Kidney capillary endothelial cell (primary cell): Measurements from ENCODE around the gene UGT1A4.
"Not testable (repeated sequence)": the region's sequence is repeated elsewhere in the genome, so short reads cannot be mapped to it uniquely, and the experiment has no call there.

Source experiments
- DNase-seq: peaks from one replicate; pipeline ENCODE4 v3.0.0-alpha.2; 2018; ENCODE audit warnings: low spot score

UGT1A4 gene

DNA sequence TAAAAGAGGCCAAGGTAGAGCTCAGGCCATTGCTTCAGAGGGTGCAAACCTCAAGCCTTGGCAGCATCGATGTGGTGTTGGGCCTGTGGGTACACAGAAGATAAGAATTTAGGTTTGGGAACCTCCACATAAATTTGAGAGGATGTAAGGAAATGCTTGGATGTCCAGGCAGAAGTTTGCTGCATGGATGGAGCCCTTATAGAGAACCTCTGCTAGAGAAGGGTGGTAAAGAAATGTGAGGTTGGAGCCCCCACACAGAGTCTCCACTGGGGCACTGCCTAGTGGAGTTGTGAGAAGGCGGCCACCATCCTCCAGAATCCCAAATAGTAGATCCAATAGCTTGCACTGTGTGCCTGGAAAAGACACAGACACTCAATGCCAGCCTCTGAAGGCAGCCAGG, 32.2 kb downstream of the UGT1A4 start:
- not testable (repeated sequence) for DNase-seq

- not testable (repeated sequence) for DNase-seq
These were observed 32.9 kb downstream of the UGT1A4 start for GRCh38 chr2:233751212-233752009.

- DNase-seq, result no peak
These were observed 36.5 kb downstream of the UGT1A4 start for GRCh38 chr2:233754872-233755611.

- no peak for DNase-seq
These were observed 38.0 kb downstream of the UGT1A4 start for GRCh38 chr2:233756429-233757081.

DNA sequence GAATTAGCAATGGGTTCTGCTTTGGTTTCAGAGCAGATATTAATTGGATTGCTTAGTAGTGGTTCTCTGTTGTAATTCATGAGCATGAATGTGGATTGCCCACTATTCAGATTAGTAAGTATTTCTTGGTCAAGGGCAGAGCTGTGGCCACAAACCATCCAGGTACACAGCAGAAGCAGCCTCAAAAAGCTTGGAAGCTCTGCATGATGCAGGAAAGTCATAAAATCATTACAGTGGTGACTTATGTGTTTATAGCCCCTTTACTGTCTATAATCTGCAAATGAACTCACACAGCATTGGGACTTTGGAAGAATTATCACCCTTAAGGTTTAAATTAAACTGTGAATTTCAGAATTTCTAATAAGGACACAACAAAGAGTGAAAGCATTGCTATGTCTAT, 39.6 kb downstream of the UGT1A4 start:
- DNase-seq, result no peak

GRCh38 chr2:233758849-233759248, 40.3 kb downstream of the UGT1A4 start:
- no peak for DNase-seq

DNA sequence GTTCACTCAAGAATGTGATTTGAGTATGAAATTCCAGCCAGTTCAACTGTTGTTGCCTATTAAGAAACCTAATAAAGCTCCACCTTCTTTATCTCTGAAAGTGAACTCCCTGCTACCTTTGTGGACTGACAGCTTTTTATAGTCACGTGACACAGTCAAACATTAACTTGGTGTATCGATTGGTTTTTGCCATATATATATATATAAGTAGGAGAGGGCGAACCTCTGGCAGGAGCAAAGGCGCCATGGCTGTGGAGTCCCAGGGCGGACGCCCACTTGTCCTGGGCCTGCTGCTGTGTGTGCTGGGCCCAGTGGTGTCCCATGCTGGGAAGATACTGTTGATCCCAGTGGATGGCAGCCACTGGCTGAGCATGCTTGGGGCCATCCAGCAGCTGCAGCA, 41.5 kb downstream of the UGT1A4 start, which contains the start of gene UGT1A1:
Gene UGT1A1 (plus strand): TSS at position 228 of the 400 bp plus-strand sequence. CDS start 18 bp downstream, at position 246.
- no peak for DNase-seq

GRCh38 chr2:233761040-233761769, 42.7 kb downstream of the UGT1A4 start:
- no peak for DNase-seq

- DNase-seq, result no peak
These were observed 45.7 kb downstream of the UGT1A4 start for GRCh38 chr2:233764264-233764663.

DNA sequence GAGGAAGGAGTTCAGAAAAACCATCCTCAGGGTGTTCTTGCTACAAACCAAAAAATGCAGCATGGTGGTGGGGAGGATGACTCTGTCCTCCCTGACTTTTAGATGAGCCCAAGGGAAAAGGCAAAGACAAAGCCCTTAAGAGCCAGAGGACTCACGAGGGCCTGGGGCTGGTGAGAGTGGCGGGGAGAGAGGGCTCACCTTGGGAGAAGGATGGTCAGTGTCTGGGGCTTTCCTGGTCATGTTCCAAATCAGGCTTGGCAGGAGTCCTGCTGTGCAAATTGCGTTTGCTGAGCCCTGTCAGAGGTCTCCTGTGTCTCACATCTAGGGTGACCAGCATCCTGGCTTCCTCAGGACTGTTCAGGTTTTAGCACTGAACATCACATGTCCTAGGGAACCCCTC, 46.2 kb downstream of the UGT1A4 start:
- DNase-seq, result no peak

DNA sequence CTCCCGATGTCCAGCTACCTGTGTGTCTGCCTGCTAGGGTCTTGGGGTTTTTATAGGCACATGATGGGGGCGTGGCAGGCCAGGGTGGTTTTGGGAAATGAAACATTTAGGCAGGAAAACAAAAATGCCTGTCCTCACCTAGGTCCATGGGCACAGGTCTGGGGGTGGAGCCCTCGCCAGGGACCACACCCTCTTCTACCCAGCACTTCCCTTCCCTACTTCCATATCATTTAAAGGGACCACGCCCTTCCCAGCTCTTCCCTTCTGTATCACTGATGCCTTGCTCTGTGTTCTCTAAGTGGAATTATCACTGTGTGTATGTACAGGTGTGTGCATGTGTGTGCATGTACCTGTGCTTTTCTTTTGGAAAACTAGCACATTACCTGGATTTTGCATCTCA, 47.9 kb downstream of the UGT1A4 start:
- no peak for DNase-seq

DNA sequence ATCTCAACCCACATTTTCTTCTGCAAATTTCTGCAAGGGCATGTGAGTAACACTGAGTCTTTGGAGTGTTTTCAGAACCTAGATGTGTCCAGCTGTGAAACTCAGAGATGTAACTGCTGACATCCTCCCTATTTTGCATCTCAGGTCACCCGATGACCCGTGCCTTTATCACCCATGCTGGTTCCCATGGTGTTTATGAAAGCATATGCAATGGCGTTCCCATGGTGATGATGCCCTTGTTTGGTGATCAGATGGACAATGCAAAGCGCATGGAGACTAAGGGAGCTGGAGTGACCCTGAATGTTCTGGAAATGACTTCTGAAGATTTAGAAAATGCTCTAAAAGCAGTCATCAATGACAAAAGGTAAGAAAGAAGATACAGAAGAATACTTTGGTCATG, 49.5 kb downstream of the UGT1A4 start:
- DNase-seq, result no peak

GRCh38 chr2:233769260-233769659, 50.7 kb downstream of the UGT1A4 start:
- no peak for DNase-seq

- DNase-seq, result no peak
These were observed 53.6 kb downstream of the UGT1A4 start for GRCh38 chr2:233772153-233772552.

DNA sequence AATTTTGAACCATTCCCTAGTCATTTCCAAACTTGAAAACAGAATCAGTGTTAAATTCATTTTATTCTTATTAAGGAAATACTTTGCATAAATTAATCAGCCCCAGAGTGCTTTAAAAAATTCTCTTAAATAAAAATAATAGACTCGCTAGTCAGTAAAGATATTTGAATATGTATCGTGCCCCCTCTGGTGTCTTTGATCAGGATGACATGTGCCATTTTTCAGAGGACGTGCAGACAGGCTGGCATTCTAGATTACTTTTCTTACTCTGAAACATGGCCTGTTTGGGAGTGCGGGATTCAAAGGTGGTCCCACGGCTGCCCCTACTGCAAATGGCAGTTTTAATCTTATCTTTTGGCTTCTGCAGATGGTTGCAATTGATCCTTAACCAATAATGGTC, 54.0 kb downstream of the UGT1A4 start:
- no peak for DNase-seq

DNA sequence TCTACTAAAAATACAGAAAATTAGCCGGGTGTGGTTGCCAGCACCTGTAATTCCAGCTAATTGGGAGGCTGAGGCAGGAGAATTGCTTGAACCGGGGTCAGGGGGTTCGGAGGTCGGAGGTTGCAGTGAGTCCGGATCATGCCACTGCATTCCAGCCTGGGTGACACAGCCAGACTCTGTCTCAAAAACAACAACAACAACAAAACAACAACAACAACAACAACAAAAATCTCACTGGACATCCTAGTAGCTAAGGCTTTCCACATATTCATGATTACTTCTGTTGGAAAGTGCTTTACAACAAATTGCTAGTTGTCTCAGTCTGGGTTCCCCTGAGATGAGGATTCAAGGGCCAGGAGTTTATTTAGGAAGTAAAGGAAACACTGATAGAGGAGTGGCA, 55.3 kb downstream of the UGT1A4 start:
- DNase-seq, result no peak

- DNase-seq, result no peak
These were observed 56.9 kb downstream of the UGT1A4 start for GRCh38 chr2:233775414-233775813.

DNA sequence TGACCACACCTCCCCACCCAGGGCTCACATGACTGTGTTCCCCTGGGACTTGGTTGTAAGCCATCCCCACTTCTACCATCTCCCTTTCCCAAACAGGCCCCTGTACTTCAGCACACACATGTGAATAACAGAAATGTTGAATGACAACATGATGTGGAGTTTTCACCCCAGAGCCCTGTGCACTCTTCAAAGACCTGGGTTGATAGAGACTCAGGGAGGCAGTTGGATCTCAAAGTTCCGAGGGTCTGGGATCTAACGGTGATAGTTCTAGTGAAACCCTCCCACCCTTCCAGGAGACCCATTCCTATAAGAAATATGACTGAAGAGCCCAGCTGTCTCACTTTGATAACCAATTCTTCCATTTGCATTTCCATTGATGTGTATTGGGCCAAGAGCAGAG, 59.5 kb downstream of the UGT1A4 start, which contains the start of gene MROH2A:
Gene MROH2A (plus strand): TSS at position 301 of the 400 bp plus-strand sequence. CDS start 1,029 bp downstream, outside the sequence.
- DNase-seq, result no peak

DNA sequence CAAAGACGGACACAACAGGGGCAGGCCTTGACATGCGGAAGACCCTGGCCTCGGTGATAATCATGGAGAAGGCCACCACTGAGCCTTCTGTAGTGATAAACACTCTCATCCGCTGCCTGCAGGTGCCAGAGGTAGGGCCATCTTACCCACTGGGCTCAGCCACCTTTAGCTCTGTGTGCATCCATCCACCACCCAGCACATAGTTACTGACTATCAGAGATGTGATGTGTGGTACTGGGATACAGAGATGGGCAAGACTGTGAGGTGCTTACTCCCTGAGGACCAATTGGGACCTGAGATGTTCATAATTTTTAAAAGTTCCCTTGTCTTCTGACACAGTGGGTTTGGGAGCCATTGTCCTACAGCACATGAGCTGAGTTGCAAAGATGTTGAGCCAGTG, 61.2 kb downstream of the UGT1A4 start:
- DNase-seq, result no peak

DNA sequence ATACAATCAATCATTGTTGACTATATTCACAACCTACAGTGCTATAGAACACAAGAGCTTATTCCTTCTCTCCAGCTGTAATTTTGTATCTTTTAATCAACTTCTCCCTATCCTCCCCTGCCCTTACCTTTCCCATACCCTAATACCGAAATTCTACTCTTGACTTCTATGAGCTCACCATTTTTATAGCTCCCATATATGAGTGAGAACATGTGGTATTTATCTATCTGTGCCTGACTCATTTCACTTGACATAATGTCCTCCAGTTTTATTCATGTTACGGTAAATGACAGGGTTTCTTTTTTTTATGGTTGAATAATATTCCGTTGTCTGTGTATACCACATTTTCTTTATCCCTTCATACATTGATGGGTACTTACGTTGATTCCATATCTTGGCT, 62.2 kb downstream of the UGT1A4 start:
- no peak for DNase-seq

DNA sequence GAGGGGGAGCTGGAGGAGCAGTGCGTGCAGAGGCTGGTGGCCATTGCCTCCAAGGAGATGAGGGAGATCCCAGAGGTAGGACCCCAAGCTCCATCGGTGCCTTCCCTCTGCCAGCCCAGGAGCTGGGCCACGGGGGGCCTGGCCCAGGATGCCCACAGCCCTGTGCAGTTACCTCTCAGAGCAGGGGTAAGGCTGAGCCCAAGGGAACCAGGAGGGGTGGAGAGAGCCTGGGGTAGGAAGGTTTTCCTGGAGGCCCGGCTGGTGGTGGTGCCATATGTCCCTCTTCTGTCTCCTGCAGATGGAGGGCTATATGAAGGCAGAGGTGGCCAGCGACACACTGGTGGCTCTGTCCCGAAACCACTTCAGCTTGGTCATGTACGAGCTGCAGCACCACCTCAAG, 71.0 kb downstream of the UGT1A4 start:
- no peak for DNase-seq
